Measurements from ENCODE around the gene RAD51B.

DNA sequence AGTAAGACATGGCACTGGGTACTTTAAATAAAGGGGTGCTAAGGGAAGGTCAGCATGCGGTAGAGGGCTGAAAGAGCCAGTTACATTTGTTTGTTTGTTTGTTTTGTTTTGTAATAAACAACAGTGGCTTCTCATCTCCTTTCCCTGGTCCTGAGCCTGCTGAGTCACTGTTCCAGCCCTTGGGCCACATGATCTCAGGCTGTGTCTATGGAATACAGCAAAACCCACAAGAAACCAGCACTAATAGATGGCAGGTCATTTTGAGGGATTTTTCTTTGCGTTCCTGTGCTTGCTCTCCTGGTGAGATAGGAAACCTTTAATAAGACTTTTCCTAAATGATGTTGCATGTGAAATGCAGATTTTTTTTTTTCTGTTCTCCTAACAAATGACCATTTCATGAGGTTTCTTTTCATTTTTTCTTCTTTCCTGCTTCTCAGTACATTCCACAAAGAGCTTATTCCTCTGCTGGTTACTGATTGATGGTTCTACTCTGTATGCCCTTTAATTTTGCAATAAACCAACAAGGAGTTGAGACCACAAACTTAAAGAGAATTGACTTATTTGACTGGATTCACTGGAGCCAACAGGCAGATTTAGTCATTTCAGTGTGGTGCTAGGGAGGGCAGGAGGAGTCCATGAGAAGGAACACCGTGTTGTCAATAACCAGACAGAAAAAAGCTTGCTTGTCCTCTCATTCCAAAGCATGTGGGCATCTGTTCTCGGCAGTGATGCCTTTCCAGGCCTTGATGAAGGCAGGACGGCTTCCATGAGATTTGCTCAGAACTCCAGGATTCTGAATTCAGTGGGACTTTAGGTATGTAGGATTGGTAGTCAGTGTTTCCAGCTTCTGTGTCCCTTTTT, 459.2 kb downstream of the RAD51B start:
- TF ChIP-seq, protein P1, sequence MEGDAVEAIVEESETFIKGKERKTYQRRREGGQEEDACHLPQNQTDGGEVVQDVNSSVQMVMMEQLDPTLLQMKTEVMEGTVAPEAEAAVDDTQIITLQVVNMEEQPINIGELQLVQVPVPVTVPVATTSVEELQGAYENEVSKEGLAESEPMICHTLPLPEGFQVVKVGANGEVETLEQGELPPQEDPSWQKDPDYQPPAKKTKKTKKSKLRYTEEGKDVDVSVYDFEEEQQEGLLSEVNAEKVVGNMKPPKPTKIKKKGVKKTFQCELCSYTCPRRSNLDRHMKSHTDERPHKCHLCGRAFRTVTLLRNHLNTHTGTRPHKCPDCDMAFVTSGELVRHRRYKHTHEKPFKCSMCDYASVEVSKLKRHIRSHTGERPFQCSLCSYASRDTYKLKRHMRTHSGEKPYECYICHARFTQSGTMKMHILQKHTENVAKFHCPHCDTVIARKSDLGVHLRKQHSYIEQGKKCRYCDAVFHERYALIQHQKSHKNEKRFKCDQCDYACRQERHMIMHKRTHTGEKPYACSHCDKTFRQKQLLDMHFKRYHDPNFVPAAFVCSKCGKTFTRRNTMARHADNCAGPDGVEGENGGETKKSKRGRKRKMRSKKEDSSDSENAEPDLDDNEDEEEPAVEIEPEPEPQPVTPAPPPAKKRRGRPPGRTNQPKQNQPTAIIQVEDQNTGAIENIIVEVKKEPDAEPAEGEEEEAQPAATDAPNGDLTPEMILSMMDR (IDR thresholded peaks at IDR 0.05) = no peak
- TF ChIP-seq POLR2AphosphoS5 (IDR thresholded peaks at IDR 0.05) = no peak
- TF ChIP-seq POLR2A (IDR thresholded peaks at IDR 0.05) = no peak

All from upper lobe of left lung (tissue), 4 donors.